NCI-H69 (cell line): Measurements from ENCODE around the gene EDEM1.
"Not testable (repeated sequence)": the region's sequence is repeated elsewhere in the genome, so short reads cannot be mapped to it uniquely, and the experiment has no call there.

Experiments used
- DNase-seq: peaks from one replicate; lab custom pipeline; 2025; lab: John Stamatoyannopoulos, UW

Gene EDEM1

DNA sequence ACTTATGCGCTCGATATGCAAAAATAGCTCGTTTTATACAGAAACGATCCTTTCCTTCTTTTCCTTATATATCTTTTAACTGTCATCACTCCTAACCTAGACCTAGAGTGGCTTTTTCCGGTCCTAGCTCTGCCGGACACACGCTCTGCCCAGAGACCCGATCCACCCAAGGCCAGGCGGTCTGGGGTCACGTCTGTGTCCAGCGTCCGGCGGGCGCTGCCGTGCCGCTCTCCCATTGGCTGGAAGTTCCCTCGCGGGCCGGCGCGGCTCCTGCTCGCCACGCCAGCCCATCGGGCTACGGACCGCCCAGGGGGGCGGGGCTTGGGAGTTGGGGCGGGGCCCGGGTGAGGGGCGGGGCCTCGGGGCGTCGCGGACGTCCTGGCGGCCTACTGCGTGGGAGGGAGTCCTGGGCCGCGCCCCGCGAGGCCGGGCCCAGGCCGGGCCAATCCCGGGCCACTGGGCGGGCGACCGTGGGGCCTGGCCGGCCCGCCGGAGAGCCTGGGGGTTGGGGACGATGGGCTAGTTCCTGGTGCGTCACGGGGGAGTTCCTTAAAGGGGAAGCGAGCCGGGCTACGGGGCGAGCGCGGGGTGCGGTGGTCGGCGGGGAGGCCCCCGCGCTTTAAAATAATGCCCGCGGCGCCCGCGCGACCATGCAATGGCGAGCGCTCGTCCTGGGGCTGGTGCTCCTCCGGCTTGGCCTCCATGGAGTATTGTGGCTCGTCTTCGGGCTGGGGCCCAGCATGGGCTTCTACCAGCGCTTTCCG is at the start of gene EDEM1:
Gene EDEM1 (plus strand): TSS at position 552 of the 764 bp plus-strand sequence. CDS start 99 bp downstream, at position 651.
- peak; percentile 90 for DNase-seq

DNA sequence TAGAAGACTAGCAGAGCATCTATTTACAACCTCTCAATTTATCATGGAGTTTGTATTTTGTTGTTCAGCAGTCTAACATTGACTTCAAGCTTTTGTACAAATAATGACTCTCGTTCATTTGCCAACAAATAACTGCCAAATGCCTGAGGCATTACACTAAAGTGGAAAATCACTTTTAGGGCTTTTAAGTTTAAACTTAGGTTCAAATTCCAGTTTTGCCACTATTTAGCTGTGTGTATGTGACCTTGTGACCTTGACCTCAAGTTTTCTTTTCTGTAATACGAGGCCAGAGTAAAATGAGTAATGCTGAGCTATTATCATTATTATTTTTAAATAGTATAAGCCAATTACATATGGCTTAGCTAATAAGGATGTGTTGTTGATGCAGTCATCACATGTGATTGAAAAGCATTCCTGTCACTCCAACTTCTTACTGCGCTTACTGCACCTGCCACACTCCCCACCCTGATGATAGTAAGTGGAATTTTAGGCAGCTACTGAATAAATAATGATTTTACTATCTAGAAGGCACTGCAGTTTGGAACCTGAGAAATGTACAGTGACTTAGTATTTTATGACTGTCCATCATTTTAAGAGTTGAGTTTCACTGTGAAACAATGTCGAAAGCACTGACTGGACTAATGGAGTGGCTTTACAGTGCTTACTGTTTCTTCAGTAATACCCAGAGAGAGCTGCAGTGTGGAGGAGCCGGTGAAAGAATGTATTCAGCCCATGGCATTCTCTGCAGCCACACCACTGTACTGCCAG is 49.1 kb upstream of the EDEM1 start:
- DNase-seq, result peak; percentile 4

DNA sequence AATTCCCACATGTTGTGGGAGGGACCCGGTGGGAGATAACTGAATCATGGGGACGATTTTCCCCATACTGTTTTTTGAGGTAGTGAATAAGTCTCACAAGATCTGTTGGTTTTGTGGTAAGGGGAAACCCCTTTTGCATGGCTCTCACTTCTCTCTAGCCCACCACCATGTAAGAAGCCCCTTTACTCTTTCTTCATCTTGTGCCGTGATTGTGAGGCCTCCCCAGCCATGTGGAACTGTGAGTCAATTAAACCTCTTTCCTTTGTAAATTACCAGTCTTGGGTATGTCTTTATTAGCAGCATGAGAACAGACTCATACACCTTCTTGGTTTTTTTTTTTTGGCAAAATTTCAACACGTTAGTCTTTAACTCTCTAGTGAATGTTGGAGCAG is 47.3 kb upstream of the EDEM1 start:
- DNase-seq, result no peak

DNA sequence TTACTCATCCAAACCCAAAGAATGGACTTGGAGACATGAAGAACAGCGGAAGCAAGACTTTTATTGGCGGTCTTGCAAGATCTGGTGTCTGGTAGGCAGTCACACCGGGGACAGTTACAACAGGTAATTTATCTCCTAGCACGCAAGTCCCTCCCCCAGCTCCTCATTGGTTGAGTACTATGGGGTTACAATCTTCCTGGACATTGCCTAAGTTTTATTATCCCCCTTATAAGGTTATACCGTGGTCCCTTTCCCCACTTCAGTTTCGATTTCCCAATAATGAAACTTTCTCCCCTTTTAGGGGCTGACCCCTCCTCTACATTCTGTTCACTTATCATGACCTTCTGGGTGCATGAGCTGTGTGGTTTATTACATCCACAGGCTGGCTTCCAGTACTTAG is 46.7 kb upstream of the EDEM1 start:
- DNase-seq, result no peak

DNA sequence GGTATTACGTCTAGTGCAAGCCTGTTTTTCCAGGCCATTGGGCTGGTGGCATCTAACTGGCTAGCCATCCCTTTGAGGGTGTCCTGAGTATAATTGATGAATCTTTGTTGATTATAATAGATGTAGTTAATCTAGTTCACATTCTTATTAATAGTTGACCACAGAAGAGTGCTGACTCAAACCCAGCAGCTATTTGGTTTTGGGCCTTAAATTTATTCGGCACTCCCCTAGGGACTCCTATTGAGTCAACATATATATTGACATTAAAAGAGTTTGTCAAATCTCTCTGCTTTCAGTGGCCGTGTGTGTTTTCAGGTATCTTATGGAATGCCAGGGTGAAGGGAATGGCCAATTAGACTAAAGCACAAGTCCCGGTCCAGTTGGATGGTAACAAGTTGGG is 45.7 kb upstream of the EDEM1 start:
- no peak for DNase-seq

DNA sequence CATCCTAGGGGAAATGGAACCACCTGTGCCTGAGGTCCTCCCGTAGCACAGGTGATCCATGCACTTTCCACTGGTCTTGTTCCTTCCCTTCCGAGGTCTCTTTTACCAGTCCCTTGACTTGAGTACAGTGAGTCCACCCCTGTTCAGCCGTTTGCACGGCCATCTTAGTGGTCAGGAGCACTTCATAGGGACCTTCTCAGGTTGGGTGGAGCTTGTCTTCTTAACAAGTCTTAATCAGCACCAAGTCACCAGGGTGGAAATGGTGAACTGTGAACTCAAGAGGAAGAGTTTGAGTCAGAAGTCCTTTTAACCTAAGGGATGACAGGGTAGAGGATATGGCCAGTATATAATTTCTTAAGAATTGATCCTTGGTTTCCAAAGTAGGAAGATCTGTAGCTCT is 44.0 kb upstream of the EDEM1 start:
- no peak for DNase-seq

DNA sequence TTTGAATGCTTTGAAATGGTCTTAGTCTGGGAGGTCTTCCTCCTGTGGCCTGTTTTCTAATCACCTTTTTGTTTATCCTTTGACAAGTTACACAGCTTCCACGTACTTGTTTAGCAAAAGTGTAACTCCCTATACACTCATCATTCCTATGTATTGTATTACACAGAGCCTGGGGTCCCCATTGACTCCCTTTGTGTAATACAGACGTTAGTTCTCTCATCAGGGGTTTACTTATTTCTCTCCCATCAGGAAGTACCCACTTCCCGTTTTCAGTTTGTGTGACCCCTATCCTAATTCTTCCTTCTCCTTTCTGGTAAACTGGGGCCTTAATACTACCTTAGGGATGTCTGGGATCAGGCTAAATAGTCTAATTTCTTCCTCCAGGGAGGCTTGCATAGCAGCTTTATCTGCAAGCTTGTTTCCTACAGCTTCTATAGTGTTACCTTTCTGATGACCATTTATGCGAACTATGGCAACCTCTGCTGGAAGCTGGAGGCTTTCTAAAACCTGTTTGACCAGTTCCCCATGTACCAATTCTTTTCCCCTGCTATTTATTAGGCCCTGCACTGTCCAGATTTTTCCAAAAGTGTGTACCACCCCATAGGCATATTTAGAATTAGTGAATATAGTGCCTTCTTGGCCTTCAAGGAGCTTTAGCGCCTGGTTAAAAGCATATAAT is 43.1 kb upstream of the EDEM1 start:
- no peak for DNase-seq

DNA sequence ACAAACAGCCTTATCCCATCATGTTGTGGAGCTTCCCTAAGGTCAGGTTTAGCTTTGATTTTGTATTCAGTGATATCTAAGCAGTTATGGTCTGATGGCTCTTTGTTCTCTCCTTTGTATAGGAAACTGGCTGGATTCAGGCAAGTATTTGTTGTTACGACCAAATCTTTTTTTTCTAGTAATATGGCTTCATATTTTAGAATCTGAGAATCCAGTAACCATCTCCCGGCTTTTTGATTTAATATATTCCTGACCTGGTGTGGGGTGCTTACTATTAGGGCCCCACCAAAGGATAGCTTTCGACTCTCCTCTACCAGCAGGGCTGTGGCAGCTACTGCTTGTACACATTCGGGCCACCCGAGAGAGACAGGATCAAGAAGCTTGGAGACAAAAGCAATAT is 42.4 kb upstream of the EDEM1 start:
- no peak for DNase-seq

DNA sequence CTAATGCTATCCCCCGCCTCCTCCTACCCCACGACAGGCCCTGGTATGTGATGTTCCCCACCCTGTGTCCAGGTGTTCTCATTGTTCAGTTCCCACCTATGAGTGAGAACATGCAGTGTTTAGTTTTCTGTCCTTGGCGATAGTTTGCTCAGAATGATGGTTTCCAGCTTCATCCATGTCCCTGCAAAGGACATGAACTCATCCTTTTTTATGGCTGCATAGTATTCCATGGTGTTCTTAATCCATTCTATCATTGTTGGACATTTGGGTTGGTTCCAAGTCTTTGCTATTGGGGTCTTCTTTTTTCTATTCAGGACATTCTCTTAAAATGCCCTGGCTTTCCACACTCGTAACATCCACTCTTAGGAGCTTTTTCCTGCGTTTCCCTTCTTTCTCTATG is 40.4 kb upstream of the EDEM1 start:
- not testable (repeated sequence) for DNase-seq

DNA sequence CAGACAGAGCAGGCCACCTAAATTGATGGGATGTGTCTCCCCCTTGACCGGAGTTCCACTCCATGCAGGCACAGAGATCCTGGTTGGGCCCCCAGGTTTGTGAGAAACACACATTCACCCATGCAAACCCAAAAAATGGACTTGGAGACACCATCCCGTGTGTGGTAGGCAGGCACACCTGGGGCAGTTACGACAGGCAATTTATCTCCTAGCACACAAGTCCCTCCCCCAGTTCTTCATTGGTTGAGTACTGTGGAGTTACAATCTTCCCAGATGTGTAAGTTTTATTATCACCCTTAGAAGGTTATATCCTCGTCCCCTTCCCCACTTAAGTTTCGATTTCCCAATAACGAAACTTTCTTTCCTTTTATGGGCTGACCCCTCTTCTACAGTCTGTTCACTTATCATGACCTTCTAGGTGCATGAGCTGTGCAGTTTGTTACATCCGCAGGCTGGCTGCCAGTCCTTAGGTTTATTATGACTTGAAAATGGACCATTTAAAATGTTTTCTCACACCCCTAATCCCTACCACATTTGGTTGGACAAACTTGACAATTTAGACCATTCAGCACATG is 38.1 kb upstream of the EDEM1 start:
- no peak for DNase-seq

DNA sequence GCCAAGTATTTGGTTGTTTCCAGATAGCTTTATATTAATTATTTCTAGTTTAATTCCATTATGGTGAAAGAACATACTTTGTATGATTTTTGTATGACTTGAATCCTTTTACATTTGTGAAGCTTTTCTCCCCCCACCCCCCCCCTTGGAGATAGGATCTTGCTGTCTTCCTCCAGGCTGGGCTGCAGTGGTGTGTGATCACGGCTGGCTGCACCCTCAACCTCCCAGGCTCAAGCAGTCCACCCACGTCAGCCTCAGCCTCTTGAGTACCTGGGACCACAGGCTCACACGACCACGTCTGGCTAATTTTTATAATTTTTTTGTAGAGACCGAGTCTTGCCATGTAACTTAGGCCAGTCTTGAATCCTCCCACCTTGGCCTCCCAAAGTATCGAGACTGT is 35.9 kb upstream of the EDEM1 start:
- no peak for DNase-seq

DNA sequence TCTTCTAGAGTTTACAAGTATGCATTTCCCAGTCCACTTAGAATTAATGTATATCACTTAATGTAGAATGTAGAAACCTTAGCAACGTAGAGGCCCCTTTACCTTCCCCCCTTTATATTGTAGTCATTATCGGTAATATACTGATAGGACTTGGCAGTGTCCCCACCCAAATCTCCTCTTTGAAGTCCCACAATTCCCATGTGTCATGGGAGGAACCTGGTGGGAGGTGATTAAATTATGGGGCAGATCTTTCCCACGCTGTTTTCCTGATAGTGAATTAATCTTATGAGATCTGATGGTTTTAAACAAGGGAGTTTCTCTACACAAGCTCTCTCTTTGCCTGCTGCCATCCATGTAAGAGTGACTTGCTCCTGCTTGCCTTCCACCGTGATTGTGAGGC is 34.4 kb upstream of the EDEM1 start:
- no peak for DNase-seq

DNA sequence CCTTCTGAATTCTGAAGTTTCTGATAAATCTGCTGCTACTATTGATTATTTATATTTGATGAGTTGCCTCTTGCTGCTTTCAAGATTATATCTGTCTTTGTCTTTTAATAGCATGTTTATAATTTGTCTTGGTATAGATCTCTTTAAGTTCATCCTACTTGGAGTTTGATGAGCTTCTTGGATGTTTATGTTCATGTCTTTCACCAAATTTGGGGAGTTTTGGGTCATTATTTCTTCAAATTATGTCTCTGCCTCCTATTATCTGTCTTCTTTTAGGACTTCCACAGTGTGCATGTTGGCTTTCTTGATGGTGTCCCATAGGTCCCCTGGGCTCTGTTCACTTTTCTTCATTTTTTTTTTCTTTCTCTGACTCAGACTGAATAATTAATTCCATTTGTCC is 32.3 kb upstream of the EDEM1 start:
- no peak for DNase-seq

DNA sequence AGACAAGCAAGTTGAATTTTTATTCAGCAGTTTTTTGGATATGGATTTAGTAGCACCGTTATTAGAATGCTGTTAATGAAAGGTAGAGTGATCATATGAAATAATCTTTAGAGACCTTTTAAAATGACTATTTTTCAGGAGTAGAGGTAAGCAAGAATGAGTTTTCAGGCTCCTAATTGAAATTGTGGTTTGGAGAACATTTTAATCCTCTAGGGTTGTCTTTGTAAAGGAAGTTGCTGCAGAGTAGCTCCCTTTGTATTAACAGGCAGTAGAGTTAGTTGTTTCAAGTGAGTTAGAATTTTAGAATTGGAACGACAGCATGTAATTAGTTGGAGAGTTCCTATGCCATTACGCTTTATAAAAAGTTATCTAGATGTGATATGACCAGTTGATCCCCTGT is 27.2 kb upstream of the EDEM1 start:
- DNase-seq, result no peak

DNA sequence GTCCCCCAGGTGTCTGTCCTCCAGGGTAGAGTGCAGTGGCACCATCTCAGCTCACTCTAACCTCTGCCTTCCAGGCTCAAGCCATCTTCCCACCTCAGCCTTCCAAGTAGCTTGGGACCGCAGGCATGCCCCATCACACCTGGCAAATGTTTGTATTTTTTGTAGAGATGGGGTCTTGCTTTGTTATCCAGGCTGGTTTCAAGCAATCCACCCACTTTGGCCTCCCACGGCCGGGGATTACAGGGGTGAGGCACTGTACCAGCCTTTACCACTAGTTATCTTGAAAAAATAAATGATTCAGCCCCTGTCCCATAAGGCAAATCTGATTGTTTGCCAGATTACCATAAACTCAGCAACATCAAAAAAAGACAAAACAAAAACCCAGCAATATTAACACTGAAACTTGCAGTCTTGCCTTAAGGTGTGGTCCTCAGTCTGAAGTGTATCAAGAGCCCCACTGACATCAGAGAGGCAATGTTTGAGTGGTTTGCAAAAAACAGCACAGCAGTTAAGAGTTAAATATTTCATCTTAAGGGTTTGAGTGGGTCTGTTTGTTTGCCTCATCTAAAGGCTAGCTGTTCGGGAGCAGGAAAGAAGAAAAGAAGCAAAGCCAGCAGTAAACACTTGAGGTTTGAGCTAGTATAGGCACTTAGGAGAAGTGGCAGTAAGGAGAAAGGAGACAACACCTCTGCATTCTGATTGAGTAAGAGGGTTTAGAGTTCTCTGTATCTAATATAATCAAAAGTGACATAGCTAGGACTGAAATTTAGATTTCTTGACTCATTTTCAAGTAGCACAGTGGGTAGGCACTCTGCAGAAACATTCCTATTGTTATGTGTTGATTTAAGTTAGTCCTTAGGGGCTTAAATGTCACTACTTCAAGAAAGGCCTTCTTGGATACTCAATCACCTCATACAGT is 26.3 kb upstream of the EDEM1 start:
- no peak for DNase-seq

DNA sequence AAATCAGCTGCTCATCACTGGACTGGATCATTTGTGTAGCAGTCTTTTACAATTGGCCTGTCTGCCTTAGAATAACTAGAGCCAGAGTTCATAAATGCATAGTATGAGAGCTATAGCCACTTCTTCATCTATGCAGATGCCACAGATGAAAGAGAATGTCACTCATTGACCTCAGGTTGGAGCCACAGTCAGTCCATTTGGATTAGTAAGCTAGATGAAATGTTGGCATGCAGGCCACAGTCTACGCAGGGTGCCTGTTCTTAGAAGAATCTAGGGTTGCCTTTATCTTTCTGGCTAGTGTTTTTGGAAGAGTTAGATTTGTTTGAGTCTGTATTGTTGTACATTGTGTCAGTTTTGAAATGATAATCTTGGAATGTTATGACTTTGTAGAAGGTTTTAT is 25.4 kb upstream of the EDEM1 start:
- no peak for DNase-seq

DNA sequence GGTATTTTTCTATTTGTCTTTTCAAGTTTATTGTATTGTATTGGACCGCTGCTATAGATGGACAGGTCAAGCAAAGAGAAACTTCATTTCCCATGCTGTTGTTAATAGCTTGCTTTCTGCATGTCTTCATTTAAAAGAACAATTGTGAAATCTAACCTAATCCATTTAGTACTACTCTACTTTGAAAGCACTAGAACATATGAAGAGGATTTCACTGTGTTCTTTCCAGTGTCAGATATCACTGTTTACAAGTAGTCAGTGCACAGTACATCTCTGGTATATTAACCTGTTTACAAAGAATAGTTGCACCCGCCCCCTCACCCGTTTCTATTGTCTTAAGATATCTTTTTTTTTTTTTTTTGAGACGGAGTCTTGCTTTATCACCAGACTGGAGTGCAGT is 21.8 kb upstream of the EDEM1 start:
- DNase-seq, result no peak

DNA sequence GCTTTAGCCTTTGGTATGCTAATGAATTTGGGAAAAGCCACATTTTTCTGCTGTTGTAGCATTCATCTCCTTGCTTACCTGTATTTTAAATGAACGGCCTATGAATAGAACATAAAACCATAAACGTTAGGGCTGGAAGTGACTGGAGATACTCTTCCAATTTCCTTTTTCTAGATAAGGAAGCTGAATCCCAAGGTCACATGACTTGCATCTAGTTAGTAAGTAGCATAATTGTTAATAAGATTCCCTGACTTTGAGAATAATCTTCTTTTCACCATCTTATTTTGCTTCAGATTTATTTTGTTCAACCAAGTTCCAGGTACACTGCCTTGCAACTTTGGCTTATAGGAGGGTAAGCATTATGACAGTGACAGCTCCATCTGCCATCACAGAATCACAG is 20.7 kb upstream of the EDEM1 start:
- no peak for DNase-seq

DNA sequence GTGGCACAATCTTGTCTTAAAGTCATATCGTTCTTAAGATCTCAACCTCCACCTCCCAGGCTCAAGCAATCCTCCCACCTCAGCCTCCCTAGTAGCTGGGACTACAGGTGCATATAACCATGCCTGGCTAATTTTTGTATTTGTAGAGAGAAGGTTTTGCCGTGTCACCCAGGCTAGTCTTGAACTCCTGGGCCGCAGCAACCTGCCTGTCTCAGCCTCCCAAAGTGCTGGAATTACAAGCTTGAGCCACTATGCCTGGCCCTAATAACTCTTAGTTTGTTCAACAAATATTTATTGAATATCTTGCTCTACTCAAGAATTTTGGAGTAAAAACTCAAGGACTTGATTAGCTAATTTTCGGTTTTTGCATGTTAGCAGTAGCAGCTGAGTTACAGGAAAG is 19.4 kb upstream of the EDEM1 start:
- no peak for DNase-seq

DNA sequence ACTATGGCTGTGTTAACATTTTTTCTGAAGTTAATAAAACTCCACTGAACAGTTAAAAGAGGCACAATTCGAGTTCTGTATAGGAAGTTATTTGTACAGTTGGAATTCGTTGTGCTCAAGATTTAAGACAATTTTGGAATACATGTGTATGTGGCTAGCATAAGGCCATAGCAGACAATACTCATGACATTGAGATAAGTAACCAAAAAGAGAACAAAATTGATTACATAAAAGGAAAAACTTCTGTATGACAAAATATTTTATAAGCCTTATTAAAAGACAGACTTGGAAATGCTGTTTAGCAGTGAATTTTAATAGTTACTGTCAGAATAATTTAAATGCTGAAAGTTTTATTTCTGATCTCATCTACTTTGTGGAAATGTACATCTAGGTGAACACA is 17.7 kb upstream of the EDEM1 start:
- no peak for DNase-seq

DNA sequence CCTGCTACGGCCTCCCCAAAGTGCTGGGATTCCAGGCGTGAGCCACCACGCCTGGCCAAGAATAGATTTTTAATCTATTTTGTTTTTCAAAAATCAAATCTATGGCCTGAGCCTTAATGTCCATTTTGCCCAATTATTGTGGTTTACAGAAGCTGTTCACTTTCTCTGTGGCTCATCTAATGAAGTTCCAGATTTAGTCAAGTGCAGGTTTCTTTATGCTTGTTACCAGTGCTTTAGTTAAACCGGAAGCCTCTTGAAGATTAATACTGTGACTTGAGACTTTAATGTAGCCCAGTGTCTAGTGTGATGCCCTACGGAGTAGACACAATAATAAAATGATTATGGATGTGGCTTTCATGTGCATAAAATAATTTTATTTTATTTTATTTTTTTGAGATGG is 16.5 kb upstream of the EDEM1 start:
- DNase-seq, result no peak

DNA sequence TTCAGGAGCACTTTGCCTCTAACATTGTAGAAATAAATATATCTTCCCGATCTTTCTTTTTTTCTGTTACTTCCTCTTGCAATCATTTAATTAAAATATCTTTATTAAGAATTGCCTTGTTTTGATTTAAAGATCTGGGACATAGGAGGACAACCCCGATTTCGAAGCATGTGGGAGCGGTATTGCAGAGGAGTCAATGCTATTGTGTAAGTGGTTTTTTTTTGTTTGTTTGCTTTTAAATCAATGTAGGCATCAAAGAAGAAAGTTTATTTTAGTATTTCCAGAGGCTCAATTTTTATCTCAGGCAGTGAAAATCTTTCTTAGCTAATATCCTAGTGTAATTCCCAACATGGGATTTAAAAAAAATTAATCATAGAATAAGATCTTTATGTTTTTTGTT is 15.5 kb upstream of the EDEM1 start:
- no peak for DNase-seq
